T-helper 1 cell treated with Interleukin-12 subunit alpha and Interleukin-12 subunit beta and Interleukin-4 antibody, amounts not matched to agents 30 ng/mL and 1 ng/mL, for 36 hours (primary cell): Measurements from ENCODE around the gene KIAA1210. TPM values are rescaled to one million over a fixed set of nuclear protein-coding genes. Genes with fewer than 3 reads are reported as not detected.

Source experiments
- intact Hi-C: fragments of 100-400 bp; cut with micrococcal nuclease; formaldehyde crosslinking; loops from one replicate; pipeline ENCODE4 v1.15.1; 2024
- total RNA-seq: library from RNA; stranded (reverse); gene quantifications from 2 replicates; pipeline ENCODE4 v1.2.3, GENCODE V29; 2022

KIAA1210 gene
- total RNA-seq = not detected in 2 replicates

DNA sequence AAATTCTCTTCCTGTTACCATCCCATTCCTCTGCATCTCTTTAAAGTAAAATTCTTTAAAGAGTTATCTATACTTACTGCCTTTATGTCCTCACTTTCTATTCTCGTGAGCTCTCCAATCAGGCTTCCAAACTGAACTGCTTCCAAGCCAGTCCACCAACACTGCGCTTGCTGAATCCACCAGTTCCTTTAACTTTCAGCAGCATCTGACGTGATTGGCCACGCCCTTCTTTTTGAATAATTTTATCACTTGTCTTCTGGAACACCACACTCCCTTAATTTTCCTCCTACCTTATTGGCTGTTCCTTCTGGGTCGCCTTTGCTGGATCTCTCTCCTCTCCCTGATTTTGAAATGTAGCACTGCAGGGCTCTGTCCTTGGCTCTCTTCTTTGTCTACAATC is at the start of gene KIAA1210:
Gene KIAA1210 (minus strand): TSS at position 163 of the 400 bp plus-strand sequence. CDS start 4,170 bp downstream, outside the sequence.
- intact Hi-C loops = no loop called here

DNA sequence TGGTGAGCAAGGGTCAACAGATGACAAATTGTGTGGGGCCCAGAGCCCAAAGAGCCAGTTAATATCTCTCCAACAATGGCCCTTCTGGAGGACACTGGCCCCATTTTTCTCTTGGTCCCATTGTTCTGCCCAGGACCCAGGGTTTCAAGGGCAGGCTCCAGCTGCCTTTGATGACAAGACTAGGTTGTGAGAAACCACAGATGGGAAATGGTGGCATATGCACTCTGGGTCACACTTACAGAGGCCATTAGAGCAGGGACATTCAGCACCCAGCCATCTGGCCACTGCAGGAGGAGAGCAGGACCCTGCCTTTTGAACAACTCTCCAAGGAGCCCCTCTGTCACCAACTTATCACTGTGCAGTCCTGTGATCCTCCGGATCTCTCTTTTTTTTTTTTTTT is 49.7 kb upstream of the KIAA1210 start:
- intact Hi-C loops = no loop called here

GRCh38 chrX:119174900-119175299 is 47.3 kb upstream of the KIAA1210 start:
- intact Hi-C loops = no loop called here

DNA sequence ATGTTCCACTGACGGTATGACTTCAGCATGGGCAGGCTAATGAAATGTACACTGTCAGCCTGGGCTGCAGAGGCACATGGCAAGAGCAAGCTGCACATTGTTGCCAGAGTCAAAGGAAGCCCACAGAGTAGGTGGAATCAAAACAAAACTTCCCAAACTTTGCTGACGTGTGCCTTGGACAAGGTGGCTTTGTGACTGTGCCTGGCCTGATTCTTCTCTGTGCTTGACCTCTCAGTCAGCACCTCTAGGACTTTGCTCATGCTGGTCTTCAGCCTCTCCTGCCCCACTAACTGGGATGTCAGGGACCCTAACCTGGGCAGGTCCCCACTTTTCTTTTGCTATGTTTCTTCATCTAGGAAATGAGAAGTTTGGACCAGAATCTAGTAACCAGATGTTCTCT is 40.5 kb upstream of the KIAA1210 start:
- intact Hi-C loops = no loop called here

DNA sequence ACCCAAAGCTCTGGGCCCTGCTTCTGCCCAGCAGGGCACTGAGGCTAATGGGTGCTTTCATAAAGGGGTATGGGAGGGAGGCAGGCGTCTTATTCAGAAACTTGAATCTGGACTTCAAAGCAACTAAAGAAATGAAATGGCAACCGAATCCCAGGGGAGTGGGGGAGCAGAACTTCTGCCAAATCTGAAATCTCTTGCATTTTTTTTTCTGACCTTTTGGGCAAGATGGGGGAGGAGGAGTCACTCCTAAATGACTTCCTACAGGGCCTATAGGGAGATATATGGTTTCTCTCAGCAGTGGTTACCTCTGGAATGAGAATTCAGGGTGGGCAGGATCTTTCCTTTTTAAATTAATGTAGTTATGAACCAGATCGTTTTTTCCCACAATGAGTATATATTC is 30.6 kb upstream of the KIAA1210 start:
- intact Hi-C loops = no loop called here

- intact Hi-C loops = no loop called here
Observed at GRCh38 chrX:119156241-119156640, 28.6 kb upstream of the KIAA1210 start.

- intact Hi-C loops = no loop called here
Observed at GRCh38 chrX:119155416-119156035, 27.9 kb upstream of the KIAA1210 start.

GRCh38 chrX:119151051-119151380 is 23.4 kb upstream of the KIAA1210 start:
- intact Hi-C loops = no loop called here

DNA sequence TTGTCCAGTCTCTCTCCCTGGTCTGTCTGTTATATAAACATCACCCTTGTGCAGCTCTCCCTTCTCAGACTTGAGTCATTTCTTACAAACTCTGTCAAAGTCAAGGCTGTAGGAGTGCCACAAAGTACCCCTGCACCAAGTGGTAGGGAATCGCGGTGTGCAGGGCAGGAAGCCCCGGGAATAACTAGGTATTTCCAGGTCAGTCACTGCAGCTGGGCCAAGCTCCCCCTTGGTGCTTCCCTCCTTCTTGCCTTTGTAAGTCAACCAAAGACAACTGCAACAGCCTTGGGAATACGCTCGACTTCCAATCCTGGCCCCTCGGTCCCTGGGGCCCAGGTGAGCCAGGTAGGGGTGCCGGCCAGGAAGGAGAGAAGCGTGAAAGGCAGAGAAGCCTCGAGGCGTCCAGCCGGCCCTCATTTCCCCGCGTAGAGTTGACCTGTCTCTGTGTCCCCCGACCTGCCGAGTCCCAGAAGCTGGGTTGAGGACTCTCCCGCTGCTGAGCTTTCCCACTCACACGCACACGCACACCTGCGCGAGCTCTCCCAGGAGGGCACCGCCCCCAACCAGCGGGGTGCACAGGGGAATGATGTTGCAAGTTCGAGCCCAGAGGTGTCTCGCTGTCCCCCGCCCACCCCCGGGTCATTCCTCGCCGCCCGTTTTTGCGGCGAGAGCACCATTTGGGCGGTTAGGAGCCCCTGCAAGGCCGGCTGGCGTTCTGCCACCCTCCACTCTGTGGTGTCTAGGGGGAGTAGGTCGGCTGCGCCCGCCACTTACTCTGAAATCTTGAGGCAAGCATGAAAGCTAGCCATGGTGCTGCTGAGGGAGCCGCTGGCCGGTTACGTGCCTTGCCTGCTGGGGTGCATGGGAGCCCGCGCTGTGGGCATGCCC is 22.8 kb upstream of the KIAA1210 start:
- intact Hi-C loops = no loop called here

GRCh38 chrX:119147486-119147885 is 19.9 kb upstream of the KIAA1210 start:
- intact Hi-C loops = no loop called here

DNA sequence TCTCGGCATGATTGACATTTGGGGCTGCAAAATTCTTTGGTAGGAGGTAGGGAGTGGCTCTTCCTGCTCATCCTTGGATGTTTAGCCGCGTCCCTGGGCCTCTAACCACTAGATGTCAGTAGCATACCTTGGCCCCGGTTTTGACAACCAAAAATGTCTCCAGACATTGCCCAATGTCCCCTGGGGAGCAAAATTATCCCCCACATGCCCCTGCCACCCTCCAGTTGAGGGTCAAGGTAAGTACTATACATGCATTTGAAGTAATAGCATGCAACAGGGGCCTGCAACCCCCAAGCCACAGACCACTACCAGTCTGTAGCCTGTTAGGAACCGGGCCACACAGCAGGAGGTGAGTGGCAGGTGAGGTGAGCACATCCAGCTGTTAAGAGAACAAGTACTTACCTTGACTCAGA is 17.6 kb upstream of the KIAA1210 start:
- intact Hi-C loops = no loop called here

- intact Hi-C loops = no loop called here
Observed at GRCh38 chrX:119134466-119134865, 6.9 kb upstream of the KIAA1210 start.

DNA sequence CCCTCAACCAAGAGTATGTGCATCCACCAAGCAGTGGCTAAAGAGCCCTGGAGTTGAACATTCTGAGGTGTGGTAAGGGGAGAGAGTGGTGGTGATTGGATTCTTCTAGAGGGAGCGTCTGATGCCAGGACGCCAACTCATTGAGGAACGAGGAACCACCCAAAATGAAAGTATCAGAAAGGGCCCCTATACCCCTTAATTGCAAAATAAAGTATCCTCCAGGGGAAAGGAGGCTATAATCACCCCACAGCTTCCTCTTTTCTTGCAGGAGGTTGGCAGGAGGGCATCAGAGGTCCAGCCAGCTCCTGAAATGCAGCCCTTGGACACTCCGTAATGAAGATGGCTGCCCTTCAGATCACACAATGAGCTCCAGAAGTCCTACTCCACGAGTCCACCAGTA is 5.3 kb upstream of the KIAA1210 start:
- intact Hi-C loops = no loop called here

GRCh38 chrX:119132316-119132715 is 4.7 kb upstream of the KIAA1210 start:
- intact Hi-C loops = no loop called here

DNA sequence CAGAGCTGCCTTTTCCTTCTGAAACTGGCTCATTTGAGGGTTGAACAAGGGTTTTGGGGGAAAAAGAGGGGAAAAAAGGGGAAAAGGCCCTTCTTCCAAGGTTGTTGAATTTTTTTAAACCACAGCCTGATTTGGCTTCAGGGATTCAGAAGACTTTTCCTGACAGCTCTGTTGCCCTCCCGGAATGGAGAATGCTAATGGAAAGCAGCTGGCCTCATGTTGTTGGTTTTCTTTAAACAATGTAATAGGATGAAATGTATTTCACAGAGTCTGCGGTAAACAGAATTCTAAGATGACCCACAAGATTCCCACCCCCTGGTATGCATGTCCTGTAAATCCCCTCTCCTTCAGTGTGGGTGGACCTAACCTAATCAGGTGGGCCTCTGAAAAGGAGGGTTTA is 3.3 kb upstream of the KIAA1210 start:
- intact Hi-C loops = no loop called here

- intact Hi-C loops = no loop called here
Observed at GRCh38 chrX:119121341-119121740, 6.3 kb downstream of the KIAA1210 start.

DNA sequence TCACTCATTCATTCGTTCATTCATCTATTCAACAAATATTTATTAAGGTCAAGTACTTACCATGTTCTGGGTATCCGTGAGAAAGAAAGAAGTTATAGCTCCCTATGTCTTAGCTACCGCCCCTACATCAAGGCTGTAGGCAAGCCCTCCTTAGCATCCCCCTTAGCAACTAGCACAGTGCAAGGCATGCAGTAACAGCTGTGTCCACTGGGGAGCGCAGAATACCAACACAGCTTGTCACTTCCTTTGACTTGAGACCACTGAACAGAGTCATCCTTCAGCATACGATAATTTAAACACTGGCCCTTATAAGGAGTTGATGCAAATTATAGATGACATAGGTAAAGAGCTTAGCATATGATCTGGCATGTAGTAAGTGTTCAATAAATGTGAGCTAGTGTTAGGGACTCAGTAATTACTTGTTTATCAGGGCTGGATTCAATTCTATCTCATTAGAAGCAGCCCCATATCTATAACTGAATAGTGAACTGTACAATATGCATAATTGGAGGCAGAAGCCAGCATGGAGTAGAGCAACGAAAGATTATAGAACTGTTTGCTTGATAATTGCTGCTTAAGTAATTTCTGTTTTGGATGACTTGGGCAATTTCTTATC is 8.7 kb downstream of the KIAA1210 start:
- intact Hi-C loops = loop anchor here (1.0 kb wide), 1 partner anchor 99 kb away; no protein-coding TSS in a partner anchor

- intact Hi-C loops = no loop called here
Observed at GRCh38 chrX:119107206-119107605, 20.4 kb downstream of the KIAA1210 start.

DNA sequence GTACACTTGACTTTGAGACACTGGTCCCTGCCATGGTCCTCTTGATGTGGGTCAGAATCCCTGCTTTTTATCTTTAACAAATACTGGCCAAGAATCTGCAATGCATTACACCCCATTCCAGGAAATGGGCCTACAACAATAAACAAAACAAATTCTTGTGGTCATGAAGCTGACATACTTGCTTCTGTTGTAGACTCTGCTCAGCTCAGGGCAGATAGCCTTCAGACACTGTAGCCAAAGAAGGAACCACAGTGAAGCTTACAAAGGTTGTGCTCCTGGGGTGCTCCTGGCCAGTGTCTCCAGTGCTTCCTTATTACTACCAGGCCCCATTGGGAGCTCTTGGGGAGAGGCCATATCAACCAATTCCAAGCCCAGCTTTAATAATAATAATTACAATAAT is 21.8 kb downstream of the KIAA1210 start:
- intact Hi-C loops = no loop called here

DNA sequence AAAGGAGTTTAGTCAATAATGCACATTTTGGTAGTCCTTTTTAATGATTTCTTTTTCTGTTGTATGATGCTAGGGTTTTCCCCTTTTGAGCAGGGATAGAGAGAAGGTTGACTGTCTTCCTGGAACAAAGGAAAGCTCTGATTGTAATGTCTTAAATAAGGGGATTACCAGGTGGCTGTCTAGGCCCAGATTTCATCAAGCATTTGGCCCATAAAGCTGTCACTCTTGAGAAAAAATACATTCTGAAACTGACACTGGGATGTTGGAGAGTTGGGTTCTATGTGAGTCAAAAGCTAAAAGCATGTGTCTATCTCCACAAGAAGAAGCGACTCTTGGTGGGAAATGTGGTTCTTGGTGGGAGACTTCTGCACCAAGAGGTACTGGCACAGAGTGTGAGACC is 26.4 kb downstream of the KIAA1210 start:
- intact Hi-C loops = no loop called here

DNA sequence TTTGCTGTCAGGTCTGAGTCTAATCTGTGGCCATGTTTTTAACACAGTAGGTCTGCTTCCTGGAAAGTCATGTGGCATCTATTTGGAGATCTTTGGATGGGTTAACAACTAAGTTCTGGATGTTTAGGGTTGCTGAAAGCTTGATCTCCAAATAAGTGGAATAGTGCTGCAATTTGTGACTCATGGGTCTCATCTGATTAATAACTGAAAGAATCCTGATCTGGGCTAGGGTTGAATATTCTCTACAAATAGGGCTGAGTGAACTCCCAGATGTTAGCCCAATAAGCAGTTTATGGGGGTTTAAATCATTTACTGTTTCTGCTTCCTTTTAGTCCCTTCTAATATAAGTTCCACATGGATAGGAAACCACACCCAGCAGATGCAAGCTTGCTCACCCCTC is 31.7 kb downstream of the KIAA1210 start:
- intact Hi-C loops = no loop called here

DNA sequence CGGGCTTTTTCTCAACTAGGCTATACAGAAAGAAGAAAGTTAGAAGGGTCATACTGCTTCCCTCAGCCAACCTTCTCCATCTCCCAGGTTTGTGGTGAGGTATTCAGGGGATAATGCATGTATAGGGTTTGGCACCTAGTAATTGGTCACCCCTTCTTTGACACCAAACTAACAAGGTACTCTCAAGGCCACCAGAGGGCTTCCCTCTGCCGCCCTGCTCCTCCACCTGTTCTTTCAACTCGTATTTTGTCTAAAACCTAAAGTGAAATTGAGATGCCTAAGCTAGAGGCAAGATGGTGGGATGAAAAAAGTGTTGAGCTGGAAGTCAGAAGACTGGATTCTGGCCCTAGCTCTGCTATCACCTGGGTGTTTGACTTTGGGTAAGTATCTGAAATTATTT is 32.8 kb downstream of the KIAA1210 start:
- intact Hi-C loops = no loop called here
